Stimulated activated naive CD4-positive, alpha-beta T cell treated with Interleukin-2 at 50 U/mL for 16 hours (primary cell): Measurements from ENCODE around the gene MED22.

Experiments used
- DNase-seq: peaks from one replicate; lab custom pipeline; 2025; lab: John Stamatoyannopoulos, UW

Gene MED22

DNA sequence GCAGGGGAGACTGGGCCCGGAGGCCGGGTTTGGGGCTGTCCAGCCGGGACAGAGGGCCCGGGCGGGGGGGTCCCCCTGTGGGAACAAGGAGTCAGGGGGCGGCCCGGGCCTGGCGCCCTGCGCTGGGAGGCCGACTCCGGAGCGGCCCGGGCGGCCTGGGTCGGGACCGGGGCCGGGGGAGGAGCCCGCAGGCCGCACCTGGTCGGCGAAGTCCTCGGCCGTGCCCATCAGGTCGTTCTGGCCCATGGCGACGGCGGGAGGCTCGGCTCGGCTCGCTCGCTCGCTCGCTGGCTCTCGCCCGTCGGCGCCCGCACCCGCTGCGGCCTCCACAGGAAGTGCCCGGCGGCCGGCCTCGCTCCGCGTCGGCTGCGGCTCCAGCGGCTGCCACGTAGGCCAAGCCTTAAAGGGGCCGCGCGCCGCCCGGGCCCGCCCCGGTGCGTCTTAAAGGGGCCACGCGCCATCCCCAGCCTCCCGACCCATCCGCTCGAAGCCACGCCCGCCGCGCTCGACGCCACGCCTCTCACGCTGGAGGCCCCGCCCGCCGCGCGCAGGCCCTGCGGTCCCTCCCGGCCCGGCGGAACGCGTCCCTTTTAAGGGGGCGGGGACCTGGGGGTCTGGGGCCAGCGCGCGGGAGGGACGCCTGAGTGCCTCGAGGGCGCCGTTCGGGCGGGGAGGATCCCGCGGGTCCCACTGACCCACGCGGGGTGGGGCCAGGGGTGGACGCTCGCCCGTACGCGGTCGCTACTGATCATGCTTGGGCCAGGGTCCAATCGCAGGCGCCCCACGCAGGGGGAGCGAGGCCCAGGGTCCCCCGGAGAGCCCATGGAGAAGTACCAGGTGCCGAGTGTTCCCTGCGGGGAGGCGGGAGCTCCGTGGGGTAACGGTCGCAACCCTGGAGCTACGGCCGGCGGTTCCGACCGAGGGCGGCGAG is 28.1 kb upstream of the MED22 start, which contains the start of the genes STKLD1 and SURF4:
STKLD1 (plus strand) TSS at position 643 of the 931 bp plus-strand sequence; CDS start at position 751, 108 bp downstream.
SURF4 (minus strand) TSS at position 337 of the 931 bp plus-strand sequence; CDS start at position 246, 91 bp downstream.
- DNase-seq: peak; percentile 92

GRCh38 chr9:133375116-133375723 is 27.3 kb upstream of the MED22 start:
- DNase-seq: no peak

DNA sequence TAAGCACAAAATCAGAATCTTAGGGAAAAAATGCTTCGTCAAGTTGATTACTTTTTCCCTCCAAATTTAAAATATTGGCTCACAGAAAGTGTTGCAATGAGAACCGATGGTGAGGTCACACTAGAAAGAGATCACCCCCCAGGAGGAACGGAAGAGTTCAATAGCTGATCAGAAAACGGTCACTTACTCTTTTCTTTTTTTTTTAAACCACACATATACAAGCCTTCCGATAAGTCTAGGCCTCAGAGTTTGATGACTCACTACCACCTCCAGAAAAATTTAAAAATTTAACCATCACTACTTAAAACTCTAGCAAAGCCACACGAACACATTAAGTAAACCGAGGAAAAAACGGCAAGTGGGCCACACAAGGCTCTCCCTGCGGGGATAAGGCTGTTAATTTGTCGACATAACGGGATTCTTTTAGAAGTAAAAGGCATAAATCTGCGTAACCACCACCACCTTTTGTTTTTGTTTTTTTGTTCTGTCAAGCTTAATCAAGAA is 26.7 kb upstream of the MED22 start:
- DNase-seq: no peak

GRCh38 chr9:133372144-133372543 is 24.2 kb upstream of the MED22 start:
- DNase-seq: no peak

GRCh38 chr9:133371261-133371711 is 23.4 kb upstream of the MED22 start:
- peak; percentile 83 for DNase-seq

DNA sequence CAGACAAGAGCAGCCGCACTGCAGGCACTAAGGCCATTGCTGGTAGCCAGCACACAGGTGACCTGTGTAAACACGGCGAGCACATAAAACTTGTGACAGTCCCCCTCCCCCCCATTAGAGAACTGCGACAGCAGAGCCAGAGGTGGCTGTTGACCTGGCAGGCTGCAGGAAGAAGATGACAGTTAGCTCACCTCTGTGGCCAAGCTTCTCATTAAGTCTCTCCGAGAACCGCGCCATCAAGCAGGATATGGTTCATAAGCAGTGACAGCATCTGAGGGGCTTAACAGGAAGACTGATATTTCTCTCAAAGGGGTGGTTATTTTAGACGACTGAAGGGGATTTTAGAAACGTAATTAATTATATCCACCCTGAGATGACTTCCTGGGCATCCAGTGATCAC is 22.8 kb upstream of the MED22 start:
- peak; percentile 29 for DNase-seq

DNA sequence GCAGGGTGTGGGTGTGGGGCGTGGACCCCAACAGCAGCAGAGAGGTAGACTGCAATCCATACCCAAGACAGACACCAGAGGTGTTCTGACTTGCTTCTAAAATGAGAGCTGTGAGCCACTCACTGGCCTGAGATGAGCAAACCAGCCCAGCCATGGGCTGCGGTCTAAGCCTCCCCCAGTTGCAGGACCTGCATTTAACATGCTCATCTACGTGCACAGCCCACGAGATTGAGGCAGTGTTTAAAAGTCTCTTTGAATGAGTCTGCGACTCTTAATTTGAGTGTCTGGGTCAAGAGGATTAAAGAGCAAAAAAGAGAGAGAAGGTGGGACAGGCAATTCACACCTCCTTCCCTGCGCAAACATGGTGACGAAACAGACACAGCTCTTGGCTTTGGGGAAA is 22.0 kb upstream of the MED22 start:
- DNase-seq: peak; percentile 46

GRCh38 chr9:133369422-133369821 is 21.5 kb upstream of the MED22 start:
- no peak for DNase-seq

DNA sequence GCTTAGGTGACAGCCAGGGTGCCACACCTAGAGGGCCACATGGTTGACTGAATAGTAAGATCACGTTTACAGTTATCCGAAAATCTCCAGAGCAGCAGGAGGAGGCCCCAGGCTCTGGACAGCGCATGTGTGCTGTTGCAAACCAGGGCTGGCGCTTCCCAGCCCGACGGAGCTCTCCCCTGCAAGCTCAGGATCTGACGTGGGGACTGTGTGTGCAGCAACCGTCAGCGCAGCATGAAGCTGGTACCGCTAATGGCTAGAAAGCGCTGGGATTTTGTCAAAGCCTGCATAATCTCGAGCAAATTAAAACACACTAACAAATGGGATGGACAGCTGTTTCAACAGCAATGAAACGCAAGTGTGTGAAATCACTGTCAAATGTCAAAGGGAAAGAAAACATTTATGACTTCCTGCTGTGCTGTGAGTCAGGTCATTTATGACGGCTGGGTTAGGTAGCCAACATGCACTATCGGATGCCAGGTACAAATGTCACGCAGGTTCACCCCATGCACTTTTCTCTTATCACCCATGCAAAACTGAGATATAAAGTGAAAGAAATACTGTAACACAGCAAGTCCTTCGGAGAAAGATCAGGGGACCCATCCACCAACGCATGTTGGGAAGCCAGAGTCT is 20.4 kb upstream of the MED22 start:
- no peak for DNase-seq

DNA sequence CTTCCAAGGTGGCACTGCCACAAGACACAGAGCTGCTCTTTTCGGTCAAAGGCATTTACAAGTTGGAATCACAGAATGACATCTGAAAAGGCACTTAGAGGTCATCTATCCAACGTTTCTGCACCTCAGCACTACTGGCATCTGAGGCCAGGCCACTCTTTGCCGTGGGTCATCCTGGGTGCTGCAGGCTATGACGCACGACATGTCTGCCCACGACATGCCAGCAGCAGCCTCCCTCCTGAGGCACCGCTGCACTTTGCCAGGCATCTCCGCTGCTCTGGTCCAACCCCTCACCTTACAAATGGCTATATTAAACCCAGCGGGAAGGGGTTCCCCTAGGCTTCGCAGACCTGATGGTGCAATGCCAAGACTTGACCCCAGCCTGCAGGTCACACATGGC is 19.8 kb upstream of the MED22 start:
- DNase-seq: no peak

GRCh38 chr9:133367221-133367620 is 19.3 kb upstream of the MED22 start:
- no peak for DNase-seq

GRCh38 chr9:133366435-133366834 is 18.5 kb upstream of the MED22 start:
- DNase-seq: no peak

GRCh38 chr9:133362359-133363044 is 14.6 kb upstream of the MED22 start:
- DNase-seq: no peak

DNA sequence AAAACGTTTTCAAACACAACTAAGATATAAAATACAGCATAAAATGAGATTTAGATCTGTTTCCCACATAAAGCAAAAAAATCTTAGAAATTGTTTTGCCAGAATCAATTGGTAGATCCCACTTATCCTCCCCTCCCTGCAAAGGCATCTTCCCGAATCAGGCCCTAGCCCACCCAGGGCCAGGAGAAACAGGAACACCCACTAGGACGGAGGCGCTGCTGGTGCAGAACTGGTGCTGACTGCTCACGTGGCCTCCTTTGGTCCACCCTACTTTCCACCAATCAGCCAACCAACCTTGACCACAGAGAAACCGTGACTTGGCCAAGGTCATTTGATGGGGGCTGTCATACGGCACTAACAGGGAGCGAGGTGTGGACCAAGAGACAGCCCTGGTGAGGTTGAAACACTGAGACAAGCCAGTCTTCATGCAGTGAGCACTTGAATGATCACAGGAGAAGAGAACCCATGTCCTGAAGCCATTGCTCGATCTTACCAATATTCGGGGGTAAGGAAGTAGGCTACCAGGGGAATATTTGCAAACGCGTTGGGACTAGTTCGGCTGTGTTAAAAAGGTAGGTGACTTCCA is 13.7 kb upstream of the MED22 start:
- no peak for DNase-seq

- DNase-seq: no peak
Observed at GRCh38 chr9:133360400-133361393, 12.8 kb upstream of the MED22 start.

DNA sequence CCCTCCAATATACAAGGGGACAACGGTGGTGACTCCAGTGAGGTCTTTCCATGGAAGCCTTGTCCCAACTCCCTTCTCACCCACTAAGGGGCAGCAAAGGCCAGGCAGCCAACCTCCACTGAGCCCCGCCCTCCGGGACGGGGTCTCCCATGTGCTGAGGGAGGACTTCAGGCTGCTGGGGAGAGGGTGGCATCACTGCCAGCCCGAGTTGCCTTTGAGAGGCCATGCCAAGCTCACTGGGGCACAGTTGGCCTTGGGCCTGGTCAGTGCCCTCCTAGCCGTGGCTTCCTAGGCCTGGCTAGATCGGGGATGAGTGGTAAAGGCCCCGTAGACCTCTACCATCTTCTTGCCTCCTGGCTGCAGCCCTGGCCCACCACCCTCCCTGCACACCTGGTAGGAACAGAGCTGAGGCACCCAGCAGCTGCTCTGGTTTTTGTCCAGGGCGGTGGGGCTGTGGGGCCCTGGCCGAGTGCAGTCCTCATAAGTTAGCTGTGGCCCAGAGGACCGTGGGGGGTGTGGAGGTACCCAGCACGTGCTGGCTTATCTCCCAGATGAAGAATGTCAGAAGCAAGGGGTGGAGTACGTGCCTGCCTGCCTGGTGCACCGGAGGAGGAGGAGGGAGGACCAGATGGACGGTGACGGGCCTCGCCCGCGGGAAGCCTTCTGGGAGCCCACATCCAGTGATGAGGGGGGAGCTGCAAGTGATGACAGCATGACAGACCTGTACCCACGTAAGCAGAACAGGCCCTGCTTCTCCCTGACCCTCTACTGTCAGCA is 11.7 kb upstream of the MED22 start:
- DNase-seq: no peak

DNA sequence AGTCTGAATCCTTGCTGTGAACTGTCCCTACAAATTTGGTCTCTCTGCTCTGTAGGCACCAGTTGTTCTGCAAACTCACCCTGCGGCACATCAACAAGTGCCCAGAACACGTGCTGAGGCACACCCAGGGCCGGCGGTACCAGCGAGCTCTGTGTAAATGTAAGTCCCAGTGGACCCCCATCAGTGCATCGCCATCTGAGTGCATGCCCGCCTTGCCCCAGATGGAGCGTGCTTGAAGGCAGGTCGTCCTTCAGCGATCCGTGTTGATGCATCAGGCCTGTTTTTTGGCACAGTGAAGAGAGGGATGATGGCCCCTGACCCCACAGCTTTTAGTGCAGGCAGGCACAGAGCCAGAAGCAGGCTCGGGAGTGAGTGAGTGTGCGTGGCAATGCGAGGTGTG is 9.7 kb upstream of the MED22 start:
- no peak for DNase-seq

GRCh38 chr9:133356391-133357091 is 8.6 kb upstream of the MED22 start, which contains the start of the genes SURF1 and SURF2:
TSS of gene SURF1 (minus strand) at chr9:133356487. CDS start at chr9:133356453, 34 bp downstream.
TSS of gene SURF2 (plus strand) at chr9:133356550. CDS start at chr9:133356593, 43 bp downstream.
- DNase-seq: peak; percentile 91
